ENCODE data around the gene SORCS2.

Gene SORCS2

DNA sequence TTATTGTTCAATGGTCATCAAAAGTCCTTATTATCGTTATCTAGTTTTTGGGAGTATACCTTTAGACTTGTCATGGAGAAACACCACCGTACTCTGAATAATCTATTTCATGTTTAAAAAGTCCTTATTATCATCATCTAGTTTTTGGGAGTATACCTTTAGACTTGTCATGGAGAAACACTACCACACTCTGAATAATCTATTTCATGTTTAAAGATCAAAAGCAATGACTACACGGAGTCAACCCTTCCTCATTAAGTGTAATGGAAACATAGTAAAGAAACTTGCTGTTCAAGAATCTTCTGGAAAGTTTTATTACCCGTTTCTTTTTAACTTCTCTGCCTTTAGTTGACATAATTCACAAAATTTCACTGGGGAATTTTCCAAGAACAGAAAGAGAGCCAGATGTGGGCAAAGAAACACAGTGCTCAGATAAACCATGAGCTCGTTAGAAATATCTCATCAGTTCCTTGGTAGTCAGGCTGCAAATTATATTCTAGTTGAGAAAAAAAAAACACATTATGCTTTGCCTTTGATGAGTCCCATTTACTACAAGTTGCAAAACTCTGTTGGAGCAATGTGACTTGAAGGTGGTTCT, 588.5 kb downstream of the SORCS2 start:
- DNase-seq, result no peak

GRCh38 chr4:7781366-7781765, 589.0 kb downstream of the SORCS2 start:
- DNase-seq, result no peak

GRCh38 chr4:7781993-7782392, 589.7 kb downstream of the SORCS2 start:
- no peak for DNase-seq

DNA sequence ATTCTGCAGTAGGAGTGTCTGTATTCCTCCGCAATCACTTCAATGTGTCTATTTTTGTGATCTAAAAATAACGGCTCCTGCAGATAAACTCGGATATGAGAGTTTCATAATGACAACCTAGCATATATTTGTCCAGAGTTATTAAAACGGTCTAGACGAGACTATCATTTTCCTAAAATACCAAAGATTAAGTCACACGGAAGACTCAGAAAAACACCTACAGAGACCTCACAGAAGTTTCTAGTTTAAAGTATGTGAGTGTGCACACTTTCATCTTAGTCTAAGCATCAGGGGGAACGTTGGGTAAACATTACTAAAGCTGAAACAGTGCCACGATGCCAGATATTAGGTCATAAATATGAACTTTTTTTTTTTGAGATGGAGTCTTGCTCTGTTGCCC, 590.4 kb downstream of the SORCS2 start:
- no peak for DNase-seq

- no peak for DNase-seq
These were observed 591.2 kb downstream of the SORCS2 start for GRCh38 chr4:7783541-7783940.

DNA sequence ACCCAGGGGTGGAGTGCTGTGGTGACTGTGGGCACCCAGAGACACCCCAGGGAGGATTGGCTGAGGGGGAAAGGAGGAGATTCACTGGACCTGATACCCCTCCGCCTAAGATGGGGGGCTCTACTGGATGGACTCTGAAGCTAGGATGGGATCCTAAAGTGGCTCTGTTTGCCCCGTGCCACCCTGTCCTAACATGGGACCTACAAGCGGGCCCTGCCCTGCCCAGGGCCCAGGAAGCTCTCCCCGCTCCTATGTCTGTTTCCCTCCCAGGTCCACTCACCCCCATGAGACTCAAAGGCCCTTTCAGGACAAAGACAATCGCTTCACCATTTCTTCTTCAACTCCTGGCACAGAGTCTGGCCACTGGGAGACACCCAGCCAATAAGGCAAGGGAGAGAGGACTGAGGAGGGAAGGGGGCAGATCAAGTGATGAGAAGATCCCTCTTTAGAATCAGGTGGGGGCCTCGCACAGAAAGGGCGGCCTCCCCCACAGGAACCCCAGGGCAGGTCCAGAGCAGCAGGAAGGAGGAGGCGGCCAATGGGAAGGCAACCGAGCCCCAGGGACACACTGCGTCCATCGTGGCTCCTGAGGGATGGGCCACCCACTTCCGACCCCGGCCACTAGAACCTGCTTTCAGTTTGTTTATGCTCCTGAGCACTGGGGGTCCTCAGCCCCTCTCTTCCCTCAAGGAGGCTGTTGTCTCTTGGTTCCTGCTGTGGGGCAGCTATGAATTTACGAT, 592.0 kb downstream of the SORCS2 start:
- DNase-seq, result no peak

DNA sequence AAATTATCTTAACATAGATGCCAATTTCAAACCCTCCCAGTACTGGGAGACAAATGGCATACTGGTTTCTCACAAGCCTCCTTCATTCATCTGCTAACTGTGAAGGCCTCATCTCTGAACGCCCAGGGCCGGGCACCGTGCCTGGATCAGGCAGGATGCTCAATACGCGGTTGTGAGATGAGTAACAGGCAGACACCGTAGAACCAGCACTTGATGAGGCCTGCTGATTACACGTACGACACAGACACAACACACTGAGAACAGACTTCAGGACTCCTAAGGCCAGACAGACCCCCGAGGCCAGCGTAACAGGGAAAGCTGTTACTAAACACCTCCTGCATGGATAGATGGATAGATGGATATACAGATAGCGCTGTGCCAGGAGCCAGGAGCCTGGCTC, 592.7 kb downstream of the SORCS2 start:
- no peak for DNase-seq

DNA sequence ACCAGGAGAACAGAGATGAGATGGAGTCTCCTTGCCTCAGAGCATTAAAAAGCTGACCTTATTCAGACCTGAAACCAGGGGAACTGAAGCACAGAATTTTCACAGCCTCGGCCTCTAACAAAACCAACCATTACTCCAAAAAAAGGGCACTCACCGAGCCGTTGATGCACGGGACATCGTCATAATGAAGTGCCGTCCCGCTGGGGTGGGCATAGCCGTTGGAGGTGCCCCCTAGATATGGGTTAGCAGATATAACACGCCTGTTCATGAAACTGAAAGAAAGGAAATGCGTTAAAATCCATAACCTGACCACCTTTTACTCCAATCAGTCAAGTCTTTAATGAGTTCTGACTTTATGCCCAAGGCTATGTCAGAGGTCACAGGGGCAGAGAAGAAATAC, 593.7 kb downstream of the SORCS2 start:
- no peak for DNase-seq

DNA sequence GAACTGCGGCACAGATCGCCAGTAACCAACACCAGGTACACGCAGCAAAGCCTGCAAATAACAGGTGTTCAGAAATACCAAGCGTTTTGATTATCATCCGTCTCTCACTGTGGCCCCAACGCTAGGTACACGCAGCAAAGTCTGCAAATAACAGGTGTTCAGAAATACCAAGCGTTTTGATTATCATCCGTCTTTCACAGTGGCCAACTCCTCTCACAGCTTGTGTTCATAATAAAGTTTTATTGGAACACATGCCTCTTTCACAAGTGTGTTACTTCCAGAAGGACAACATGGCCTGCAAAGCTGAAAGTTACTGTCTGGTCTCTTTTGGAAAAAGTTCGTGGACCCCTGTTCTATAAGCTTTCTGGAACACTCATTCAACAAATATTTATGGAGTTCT, 594.2 kb downstream of the SORCS2 start:
- no peak for DNase-seq

DNA sequence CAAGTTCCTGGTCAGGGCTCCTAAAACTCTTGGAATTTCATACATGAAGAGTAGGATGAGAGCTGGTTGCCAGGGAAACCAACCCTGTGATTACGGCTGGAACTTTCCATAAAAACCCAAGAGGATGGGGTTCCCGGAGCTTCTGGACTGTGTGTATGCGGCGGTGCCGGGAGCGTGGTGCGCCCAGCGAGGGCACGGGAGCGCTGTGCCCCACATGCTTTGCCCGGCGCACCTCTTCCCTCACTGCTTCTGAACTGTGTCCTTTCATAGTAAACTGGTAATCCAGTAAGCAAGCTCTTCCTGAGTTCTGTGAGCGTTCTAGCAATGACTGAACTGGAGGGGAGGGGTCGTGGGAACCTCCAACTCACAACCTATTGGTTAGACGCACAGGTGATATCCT, 594.7 kb downstream of the SORCS2 start:
- no peak for DNase-seq

- no peak for DNase-seq
These were observed 595.4 kb downstream of the SORCS2 start for GRCh38 chr4:7787681-7788141.

- DNase-seq, result no peak
These were observed 595.9 kb downstream of the SORCS2 start for GRCh38 chr4:7788193-7788592.

DNA sequence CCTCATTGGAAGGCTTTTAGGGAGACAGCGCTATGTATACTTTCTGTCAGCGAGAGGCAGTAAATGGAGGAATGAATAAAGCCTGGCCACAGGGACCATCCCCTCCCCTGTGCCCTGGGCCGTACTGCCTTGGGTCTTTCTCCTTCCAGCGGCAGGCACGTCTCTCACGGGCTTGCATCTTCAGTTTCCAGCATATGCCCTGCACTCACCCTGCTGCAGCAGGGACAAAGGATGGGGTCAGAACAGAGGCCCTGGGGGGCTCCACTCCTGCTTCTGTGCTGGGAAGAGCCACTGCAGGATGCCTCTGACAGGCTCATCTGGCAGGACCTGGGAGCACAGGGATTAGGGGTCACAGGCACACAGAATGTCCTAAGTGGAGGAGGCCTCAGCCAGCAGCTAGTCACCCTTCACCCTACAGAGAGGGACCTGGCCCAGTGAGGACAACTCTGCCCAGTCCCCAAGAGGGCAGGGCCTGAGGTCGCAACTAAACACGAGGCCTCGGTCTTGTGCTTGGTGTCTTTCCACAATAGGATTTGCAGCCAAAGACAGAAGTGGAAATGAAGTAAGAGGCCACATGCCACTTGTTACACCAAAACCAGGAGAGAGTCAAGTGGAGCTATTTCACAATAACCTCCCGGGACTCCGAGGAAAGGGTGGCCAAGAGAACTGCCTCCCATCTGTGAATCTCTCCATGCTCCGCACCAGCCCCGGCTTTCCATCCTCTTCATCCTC, 596.5 kb downstream of the SORCS2 start:
- no peak for DNase-seq

GRCh38 chr4:7790023-7790422, 597.7 kb downstream of the SORCS2 start:
- no peak for DNase-seq

GRCh38 chr4:7790999-7791398, 598.7 kb downstream of the SORCS2 start:
- no peak for DNase-seq

Data from NCI-H2107 (cell line).